ENCODE measurements around the gene ZNF384.

DNA sequence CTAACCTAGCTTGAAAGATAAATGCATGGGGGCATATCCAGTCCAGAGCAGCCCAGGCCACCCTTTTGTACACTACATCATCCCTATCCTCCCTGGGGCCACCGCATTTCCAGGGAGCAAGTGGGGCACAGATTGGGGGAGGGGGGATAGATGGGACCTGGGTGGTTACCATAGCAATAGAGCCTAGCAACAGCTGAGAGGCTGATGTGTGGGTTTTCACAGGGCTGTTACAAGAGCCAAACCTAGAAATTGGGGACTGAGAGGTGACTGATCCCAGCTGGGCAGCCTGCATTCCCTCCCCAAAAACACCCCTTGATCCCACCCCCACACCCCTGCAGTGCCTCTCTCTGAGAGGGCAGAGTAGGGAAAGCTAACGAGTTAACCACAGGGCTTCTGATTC lies 3.7 kb upstream of the ZNF384 start:
- TF ChIP-seq MYBL2 (CRISPR knock-in tag; IDR thresholded peaks at IDR 0.05) (no peak), TP53 (CRISPR knock-in tag; IDR thresholded peaks at IDR 0.05) (no peak), TEAD4 (CRISPR knock-in tag; IDR thresholded peaks at IDR 0.05) (no peak), MXD4 (CRISPR knock-in tag; IDR thresholded peaks at IDR 0.05; ENCODE audit: borderline replicate concordance) (no peak), ETV6 (CRISPR knock-in tag; IDR thresholded peaks at IDR 0.05) (no peak), NFYB (CRISPR knock-in tag; conservative IDR thresholded peaks at IDR 0.05; ENCODE audit: low read depth) (no peak), NR1H2 (CRISPR knock-in tag; IDR thresholded peaks at IDR 0.05) (no peak), ZNF232 (CRISPR knock-in tag; IDR thresholded peaks at IDR 0.05) (no peak), ZNF423 (CRISPR knock-in tag; IDR thresholded peaks at IDR 0.05) (no peak), ZNF263 (CRISPR knock-in tag; IDR thresholded peaks at IDR 0.05; ENCODE audit: low read depth) (no peak)
- TF ChIP-seq, protein P1, sequence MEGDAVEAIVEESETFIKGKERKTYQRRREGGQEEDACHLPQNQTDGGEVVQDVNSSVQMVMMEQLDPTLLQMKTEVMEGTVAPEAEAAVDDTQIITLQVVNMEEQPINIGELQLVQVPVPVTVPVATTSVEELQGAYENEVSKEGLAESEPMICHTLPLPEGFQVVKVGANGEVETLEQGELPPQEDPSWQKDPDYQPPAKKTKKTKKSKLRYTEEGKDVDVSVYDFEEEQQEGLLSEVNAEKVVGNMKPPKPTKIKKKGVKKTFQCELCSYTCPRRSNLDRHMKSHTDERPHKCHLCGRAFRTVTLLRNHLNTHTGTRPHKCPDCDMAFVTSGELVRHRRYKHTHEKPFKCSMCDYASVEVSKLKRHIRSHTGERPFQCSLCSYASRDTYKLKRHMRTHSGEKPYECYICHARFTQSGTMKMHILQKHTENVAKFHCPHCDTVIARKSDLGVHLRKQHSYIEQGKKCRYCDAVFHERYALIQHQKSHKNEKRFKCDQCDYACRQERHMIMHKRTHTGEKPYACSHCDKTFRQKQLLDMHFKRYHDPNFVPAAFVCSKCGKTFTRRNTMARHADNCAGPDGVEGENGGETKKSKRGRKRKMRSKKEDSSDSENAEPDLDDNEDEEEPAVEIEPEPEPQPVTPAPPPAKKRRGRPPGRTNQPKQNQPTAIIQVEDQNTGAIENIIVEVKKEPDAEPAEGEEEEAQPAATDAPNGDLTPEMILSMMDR (IDR thresholded peaks at IDR 0.05) = no peak
- TF ChIP-seq, protein P2, sequence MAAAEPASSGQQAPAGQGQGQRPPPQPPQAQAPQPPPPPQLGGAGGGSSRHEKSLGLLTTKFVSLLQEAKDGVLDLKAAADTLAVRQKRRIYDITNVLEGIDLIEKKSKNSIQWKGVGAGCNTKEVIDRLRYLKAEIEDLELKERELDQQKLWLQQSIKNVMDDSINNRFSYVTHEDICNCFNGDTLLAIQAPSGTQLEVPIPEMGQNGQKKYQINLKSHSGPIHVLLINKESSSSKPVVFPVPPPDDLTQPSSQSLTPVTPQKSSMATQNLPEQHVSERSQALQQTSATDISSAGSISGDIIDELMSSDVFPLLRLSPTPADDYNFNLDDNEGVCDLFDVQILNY (CRISPR knock-in tag; IDR thresholded peaks at IDR 0.05) = no peak
- TF ChIP-seq, protein P3, sequence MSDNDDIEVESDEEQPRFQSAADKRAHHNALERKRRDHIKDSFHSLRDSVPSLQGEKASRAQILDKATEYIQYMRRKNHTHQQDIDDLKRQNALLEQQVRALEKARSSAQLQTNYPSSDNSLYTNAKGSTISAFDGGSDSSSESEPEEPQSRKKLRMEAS (CRISPR knock-in tag; IDR thresholded peaks at IDR 0.05) = no peak
- TF ChIP-seq, protein P4, sequence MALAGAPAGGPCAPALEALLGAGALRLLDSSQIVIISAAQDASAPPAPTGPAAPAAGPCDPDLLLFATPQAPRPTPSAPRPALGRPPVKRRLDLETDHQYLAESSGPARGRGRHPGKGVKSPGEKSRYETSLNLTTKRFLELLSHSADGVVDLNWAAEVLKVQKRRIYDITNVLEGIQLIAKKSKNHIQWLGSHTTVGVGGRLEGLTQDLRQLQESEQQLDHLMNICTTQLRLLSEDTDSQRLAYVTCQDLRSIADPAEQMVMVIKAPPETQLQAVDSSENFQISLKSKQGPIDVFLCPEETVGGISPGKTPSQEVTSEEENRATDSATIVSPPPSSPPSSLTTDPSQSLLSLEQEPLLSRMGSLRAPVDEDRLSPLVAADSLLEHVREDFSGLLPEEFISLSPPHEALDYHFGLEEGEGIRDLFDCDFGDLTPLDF (CRISPR knock-in tag; IDR thresholded peaks at IDR 0.05) = no peak
